Activated CD4-positive, alpha-beta memory T cell treated with anti-CD3 and anti-CD28 coated beads for 36 hours (primary cell): Measurements from ENCODE around the gene RFPL1. TPM values are rescaled to one million over a fixed set of nuclear protein-coding genes. Genes with fewer than 3 reads are reported as not detected.

Experiments
- CTCF ChIA-PET: fragments of 350-600 bp; sonication (Branson Sonifier 250); formaldehyde crosslinking; loops from one replicate; lab custom pipeline; 2021; ENCODE audit warnings: antibody characterized with exemption, inconsistent platforms; lab: Charles Lee
- POLR2A ChIA-PET: fragments of 350-600 bp; sonication (Branson Sonifier 250); formaldehyde crosslinking; loops from one replicate; lab custom pipeline; 2021; ENCODE audit warnings: antibody characterized with exemption; lab: Charles Lee
- DNase-seq: peaks from one replicate; pipeline ENCODE4 v3.0.0-alpha.2; 2020
- H3K27ac Mint-ChIP-seq: one replicate; pipeline ENCODE4 v1.8.0; 2021; ENCODE audit warnings: mixed read lengths
- H3K27me3 Mint-ChIP-seq: one replicate; pipeline ENCODE4 v1.8.0; 2021; ENCODE audit warnings: mixed read lengths
- H3K36me3 Mint-ChIP-seq: one replicate; pipeline ENCODE4 v1.8.0; 2021; ENCODE audit warnings: mixed read lengths
- H3K4me1 Mint-ChIP-seq: one replicate; pipeline ENCODE4 v1.8.0; 2021; ENCODE audit warnings: low read depth, mixed read lengths
- H3K4me3 Mint-ChIP-seq: one replicate; pipeline ENCODE4 v1.8.0; 2021; ENCODE audit warnings: mild to moderate bottlenecking, mixed read lengths
- H3K9me3 Mint-ChIP-seq: one replicate; pipeline ENCODE4 v1.8.0; 2021; ENCODE audit warnings: mixed read lengths
- intact Hi-C: fragments of 100-400 bp; cut with micrococcal nuclease; formaldehyde crosslinking; loops from one replicate; pipeline ENCODE4 v1.15.1; 2023
- total RNA-seq, 2 experiments: library from RNA; stranded (reverse); gene quantifications; one replicate each; pipeline ENCODE4 v1.2.3, GENCODE V29; 2021

The RFPL1 gene
- total RNA-seq, 2 experiments from 2014 or later: not detected

DNA sequence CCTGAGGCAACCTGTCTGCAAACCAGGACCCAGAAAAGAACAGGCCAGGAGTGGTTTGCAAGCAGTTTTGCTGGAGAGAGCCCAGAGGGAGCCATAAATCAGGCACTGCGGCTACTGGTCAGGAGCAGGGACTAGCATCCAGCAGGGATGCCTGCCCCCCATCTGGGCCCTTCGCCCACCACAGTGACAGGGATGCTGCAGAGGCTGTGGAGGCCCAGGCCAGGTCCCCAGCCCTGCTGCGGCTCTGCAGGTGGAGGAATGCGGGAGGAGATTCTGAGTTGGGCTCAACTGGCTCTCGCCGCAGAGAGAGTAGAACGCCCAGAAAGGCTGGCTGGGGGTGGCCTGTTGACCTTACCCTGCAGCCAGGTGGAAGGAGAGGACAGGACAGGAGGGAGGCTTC is 25.2 kb downstream of the RFPL1 start:
- CTCF ChIA-PET: no interaction called here
- Mint-ChIP-seq H3K27ac (no peak overlapping the region), H3K9me3 (no peaks in the 10 kb centered on the region), H3K27me3 (no peaks in the 10 kb centered on the region), H3K4me1 (no peaks in the 10 kb centered on the region), H3K36me3 (no peaks in the 10 kb centered on the region), H3K4me3 (no peak overlapping the region)
- intact Hi-C loops: no loop called here
- POLR2A ChIA-PET: no interaction called here
- no peak for DNase-seq

DNA sequence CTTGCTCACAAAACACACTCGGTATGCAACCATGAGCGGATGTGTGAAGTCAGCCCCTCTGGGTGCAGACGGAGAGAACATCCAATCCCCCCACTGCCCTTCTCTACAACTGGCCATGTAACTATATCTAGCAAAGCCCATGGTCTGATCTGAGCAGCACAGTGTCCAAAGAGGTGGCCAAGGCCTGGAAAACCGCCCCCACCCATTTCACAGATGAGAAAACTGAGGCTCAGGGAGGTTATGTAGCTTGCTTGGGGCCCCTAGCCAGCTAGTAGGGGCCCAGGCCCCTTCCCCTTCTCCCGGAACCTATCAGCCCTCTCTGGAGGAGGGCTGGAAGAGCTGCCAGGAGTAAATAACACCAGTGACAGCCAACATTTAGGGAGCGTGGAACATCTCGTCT is 26.2 kb downstream of the RFPL1 start:
- Mint-ChIP-seq H3K27ac (no peak overlapping the region), H3K9me3 (no peaks in the 10 kb centered on the region), H3K27me3 (no peaks in the 10 kb centered on the region), H3K4me3 (no peak overlapping the region), H3K4me1 (no peaks in the 10 kb centered on the region), H3K36me3 (no peaks in the 10 kb centered on the region)
- intact Hi-C loops: no loop called here
- CTCF ChIA-PET: no interaction called here
- no peak for DNase-seq
- POLR2A ChIA-PET: no interaction called here

DNA sequence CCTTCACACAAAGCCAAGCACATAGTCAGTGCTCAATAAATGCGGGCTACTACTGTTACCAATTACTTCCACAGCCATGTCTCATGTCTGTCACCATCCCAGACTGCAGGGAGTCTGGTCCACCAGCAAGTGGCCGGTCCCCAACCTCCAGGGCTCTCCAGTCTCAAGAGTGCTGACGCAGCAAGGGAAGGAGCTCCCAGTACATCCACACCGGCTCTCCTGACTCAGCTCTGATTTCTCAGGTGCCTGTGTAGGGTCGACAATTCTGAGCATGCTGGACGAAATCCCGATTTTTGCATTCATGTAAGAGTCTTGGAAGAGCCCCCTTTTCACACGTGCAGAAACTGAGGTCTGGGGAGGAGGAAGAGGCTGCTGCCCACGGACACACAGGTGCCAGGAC is 31.4 kb downstream of the RFPL1 start:
- Mint-ChIP-seq H3K4me1 (peaks cover 5% of the 10 kb centered on the region), H3K4me3 (no peak overlapping the region), H3K36me3 (no peaks in the 10 kb centered on the region), H3K27ac (no peak overlapping the region), H3K27me3 (no peaks in the 10 kb centered on the region), H3K9me3 (no peaks in the 10 kb centered on the region)
- CTCF ChIA-PET: no interaction called here
- POLR2A ChIA-PET: no interaction called here
- intact Hi-C loops: no loop called here
- no peak for DNase-seq

DNA sequence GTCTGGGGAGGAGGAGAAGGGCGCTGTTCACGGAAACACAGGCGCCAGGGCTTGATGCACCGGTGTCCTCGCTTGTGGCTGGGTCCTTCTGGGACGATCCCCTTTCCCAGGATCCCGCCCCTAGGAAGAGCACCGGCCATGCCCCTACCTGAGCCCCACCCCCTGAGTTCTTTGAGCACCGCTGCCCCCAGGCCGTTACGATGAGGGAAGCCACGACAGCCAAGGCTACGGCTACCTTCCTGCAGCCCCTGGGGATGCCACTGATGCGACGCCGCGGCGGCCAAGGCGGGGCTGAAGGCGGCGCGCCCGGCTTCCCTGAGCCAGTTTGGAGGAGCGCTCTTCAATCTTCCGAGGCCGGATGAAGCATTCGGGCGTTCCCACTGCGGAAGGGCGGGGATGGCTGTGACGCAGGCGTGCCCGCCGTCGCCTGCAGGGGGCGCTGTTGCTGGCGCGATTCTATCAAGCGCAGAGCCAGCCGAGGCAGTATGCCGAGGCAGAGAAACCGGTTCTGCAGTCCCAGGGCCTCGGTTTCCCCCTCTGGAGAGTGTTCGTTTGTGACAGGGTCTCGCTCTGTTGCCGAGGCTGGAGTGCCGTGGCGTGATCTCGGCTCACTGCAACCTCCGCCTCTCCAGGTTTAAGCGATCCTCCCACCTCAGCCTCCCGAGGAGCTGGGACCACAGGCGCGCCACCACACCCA is 31.9 kb downstream of the RFPL1 start:
- DNase-seq: peak; percentile 85
- Mint-ChIP-seq H3K27me3 (peaks cover under 1% of the 10 kb centered on the region), H3K36me3 (no peaks in the 10 kb centered on the region), H3K27ac (no peak overlapping the region), H3K9me3 (no peaks in the 10 kb centered on the region), H3K4me3 (peak overlapping the region; percentile 61), H3K4me1 (peaks cover 5% of the 10 kb centered on the region)
- POLR2A ChIA-PET: no interaction called here
- intact Hi-C loops: no loop called here
- CTCF ChIA-PET: interaction anchor here (1.2 to 1.4 kb wide), 4 partner anchors 12 to 41 kb away, joined by 3 to 6 read pairs (median 4); no protein-coding TSS in a partner anchor

DNA sequence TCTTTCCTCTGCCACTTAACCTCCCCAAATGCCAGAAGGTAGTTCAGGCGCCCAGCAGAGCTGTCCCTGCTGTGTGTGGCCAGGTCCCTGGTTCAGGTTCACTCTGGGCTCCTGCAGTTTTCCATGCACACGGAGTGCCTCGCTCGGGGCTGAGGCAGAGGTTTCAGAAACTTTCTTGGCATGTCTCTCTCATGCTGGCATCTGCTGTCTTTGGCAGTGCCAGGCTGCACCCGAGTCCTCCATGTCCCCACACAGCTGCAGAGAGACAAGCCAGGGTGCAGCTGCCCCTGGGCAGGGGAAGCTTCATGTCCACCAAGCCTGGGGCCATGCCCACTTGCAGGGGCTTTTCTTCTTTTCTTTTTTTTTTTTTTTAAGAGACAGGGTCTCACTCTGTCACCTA is 34.6 kb downstream of the RFPL1 start:
- DNase-seq: no peak

DNA sequence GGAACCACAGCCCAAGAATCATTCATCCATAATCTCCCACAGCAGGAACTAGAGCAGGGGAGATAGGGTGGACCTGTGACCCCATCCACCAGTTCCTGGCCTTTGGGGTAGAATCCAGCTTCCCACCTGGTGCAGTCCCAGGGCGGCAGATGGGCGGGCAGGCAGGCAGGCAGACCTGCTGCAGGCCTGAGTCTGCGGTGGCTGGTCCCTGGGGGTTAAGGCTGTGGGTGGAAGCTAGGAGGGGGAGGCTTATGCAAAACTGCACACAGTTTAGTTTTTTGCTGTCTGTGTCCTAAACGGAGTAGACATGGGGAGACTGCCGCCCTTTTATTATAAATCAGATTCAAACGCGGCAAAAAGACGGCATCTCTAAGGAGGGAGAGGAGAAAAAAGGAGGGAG is 37.2 kb downstream of the RFPL1 start:
- intact Hi-C loops: no loop called here
- no peak overlapping the region for H3K4me3 Mint-ChIP-seq
- H3K4me1 Mint-ChIP-seq: peaks cover 7% of the 10 kb centered on the region
- H3K36me3 Mint-ChIP-seq: no peaks in the 10 kb centered on the region
- ChIA-PET CTCF (no interaction called here), POLR2A (no interaction called here)
- H3K9me3 Mint-ChIP-seq: no peaks in the 10 kb centered on the region
- H3K27ac Mint-ChIP-seq: no peak overlapping the region
- DNase-seq: no peak
- peaks cover 29% of the 10 kb centered on the region for H3K27me3 Mint-ChIP-seq

More for the DNA sequence above, 34.6 kb downstream of the RFPL1 start:
- H3K36me3 Mint-ChIP-seq: no peaks in the 10 kb centered on the region
- H3K27me3 Mint-ChIP-seq: peaks cover 11% of the 10 kb centered on the region
- ChIA-PET CTCF (interaction anchor here (0.8 kb wide), 1 partner anchor 105 kb away, joined by 3 read pairs; no protein-coding TSS in a partner anchor), POLR2A (no interaction called here)
- H3K9me3 Mint-ChIP-seq: no peaks in the 10 kb centered on the region
- no peak overlapping the region for H3K4me3 Mint-ChIP-seq
- H3K27ac Mint-ChIP-seq: no peak overlapping the region
- intact Hi-C loops: no loop called here
- H3K4me1 Mint-ChIP-seq: peaks cover 5% of the 10 kb centered on the region

DNA sequence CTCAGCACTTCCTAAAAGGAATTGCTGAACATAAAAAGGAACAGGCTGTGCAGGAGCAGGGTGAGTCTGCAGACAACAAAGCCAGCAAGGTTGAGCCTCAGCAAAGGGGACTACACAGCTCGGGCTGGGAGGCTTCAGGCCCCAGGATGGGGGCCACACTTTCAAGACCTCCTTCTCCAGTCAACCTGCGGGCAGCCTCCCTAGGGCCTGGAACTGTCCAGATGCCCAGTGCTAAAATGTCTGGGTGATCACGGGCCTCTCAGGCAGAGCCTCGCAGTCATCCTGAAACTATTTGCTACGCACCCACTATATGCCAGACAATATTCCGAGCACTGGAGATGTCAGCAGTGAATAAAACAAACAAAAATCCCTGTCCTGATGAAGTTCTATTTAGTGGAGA is 37.7 kb downstream of the RFPL1 start:
- POLR2A ChIA-PET: no interaction called here
- Mint-ChIP-seq H3K27ac (no peak overlapping the region), H3K27me3 (peaks cover 30% of the 10 kb centered on the region), H3K36me3 (no peaks in the 10 kb centered on the region), H3K4me3 (no peak overlapping the region), H3K4me1 (peaks cover 7% of the 10 kb centered on the region), H3K9me3 (no peaks in the 10 kb centered on the region)
- CTCF ChIA-PET: no interaction called here
- intact Hi-C loops: no loop called here
- DNase-seq: no peak

DNA sequence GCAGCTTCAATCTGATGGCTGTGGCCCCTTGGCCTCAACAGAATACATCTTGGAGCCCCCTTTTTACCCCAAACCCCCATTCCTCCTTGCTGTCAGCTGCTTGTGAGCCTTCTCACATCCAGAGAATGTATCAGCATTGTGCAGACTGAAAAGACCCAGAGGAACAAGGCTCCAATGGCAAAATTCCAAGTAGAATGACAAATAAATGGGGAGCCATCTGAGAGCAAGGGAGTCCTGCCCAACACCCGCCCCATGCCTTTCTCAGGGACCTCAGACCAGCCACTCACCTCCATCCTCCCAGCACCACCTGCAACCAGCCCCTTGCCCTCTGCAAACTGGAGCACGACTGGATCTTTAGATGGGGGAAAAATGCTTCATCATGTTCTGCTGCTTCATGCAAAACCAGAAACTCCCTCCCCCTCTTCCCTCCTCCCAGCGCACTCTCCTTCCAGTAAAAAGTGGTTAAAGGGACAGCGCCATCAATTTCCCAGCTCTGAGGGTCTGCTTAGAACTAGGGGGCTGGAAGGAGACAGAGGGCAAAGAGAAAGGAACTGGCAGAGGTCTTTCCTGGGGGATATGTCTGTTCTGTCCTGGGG is 39.4 kb downstream of the RFPL1 start:
- intact Hi-C loops: no loop called here
- no peaks in the 10 kb centered on the region for H3K36me3 Mint-ChIP-seq
- H3K4me3 Mint-ChIP-seq: no peak overlapping the region
- ChIA-PET CTCF (no interaction called here), POLR2A (no interaction called here)
- H3K4me1 Mint-ChIP-seq: peaks cover 13% of the 10 kb centered on the region
- H3K27ac Mint-ChIP-seq: no peak overlapping the region
- no peak for DNase-seq
- H3K9me3 Mint-ChIP-seq: no peaks in the 10 kb centered on the region
- peaks cover 42% of the 10 kb centered on the region for H3K27me3 Mint-ChIP-seq

DNA sequence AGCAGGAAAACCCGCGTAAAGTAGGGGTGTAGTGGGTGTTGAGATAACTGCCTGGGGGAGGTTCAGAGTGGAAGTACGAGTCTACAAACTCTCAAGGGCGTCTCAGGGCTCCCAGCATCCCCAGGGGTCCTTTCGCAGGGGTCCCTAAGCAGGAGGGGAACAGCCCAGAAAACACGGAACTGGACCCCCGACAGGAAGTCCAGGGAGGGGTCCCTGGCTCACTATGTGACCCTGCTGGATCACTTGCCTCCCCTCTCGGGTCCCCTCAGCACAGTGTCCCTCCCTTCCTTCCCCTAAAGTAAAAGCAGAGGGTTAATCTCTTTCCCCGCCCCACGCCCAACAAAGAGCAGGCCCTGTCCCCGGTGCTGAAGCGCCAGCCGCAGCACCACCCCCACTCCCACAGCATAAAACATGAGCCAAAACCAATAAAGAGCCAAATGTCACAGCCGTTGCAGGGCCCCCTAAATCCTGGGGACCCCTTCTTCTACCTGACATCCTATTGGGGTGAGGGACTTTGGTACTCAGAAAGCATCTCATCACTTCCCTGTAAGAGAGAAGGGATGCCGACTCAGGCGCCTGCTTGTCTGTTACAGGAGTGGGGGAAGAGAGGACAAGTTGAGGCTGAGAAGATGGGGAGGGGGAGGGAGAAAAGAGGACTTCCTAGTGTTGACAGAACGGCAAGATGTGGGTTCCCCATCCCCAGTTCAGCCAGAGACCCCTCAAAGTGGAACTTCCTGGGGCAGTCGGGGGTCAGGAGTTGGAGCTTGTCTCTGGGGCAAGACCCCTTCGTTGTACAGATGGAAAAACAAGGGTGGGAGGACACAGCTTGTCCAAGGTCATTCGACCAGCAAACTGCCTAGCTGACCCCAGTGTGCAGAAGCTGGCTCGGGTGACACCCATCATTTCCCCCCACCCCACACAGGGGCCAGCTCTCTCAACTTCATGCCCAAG is 40.2 kb downstream of the RFPL1 start:
- ChIA-PET POLR2A (no interaction called here), CTCF (no interaction called here)
- Mint-ChIP-seq H3K27me3 (peaks cover 42% of the 10 kb centered on the region), H3K27ac (no peak overlapping the region), H3K36me3 (no peaks in the 10 kb centered on the region), H3K4me1 (peaks cover 13% of the 10 kb centered on the region), H3K9me3 (no peaks in the 10 kb centered on the region), H3K4me3 (no peak overlapping the region)
- intact Hi-C loops: no loop called here
- DNase-seq: peak; percentile 41

DNA sequence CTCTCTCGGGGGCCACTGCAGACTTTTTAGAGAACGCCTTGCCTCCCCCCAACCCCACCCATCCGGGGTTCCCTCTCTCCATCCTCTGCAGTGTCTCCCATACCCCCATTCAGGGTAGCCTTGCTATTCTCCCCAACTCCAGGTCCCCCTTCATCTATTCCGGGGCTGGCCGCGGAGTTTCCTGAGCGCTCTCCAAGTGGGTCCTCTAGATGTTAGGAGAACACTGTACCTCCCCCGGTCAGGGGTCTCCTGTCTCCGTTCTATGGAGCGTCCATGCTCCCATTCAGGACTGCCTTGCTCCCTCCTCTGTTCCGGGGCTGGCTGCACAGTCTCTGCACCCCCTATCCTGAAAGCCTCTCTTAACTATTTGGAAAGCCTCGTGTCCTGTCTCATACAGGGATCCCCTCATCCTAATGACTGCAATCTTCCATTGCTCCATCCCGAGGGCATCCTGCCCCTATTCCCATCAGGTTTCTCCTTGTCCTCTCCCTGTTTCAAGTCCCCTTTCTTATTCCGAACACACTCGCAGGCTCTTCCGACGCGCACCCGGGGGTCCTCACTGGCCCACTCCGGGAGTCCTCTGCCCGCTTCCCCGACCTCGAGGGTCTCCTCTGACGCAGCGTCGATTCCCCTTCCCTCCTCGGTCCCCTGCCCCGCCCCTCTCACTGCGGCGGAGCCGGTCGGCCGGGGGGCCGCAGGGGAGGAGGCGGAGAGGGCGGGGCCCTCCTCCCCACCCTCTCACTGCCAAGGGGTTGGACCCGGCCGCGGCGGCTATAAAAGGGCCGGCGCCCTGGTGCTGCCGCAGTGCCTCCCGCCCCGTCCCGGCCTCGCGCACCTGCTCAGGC is 41.3 kb downstream of the RFPL1 start, which contains the start of gene NEFH:
NEFH (plus strand) TSS at position 802 of the 845 bp plus-strand sequence. CDS start 45 bp downstream, outside the sequence.
- intact Hi-C loops: no loop called here
- POLR2A ChIA-PET: no interaction called here
- CTCF ChIA-PET: interaction anchor here (0.6 to 1.2 kb wide), 2 partner anchors 11 to 197 kb away, joined by 3 to 5 read pairs; no protein-coding TSS in a partner anchor
- Mint-ChIP-seq H3K4me3 (peak within 1 kb of the TSS; percentile 56), H3K36me3 (no peaks in the 10 kb centered on the region), H3K27me3 (peaks cover 42% of the 10 kb centered on the region), H3K27ac (no peak within 1 kb of the TSS), H3K9me3 (no peaks in the 10 kb centered on the region), H3K4me1 (peaks cover 13% of the 10 kb centered on the region)
- no peak for DNase-seq

DNA sequence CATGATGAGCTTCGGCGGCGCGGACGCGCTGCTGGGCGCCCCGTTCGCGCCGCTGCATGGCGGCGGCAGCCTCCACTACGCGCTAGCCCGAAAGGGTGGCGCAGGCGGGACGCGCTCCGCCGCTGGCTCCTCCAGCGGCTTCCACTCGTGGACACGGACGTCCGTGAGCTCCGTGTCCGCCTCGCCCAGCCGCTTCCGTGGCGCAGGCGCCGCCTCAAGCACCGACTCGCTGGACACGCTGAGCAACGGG is 41.8 kb downstream of the RFPL1 start:
- Mint-ChIP-seq H3K9me3 (no peaks in the 10 kb centered on the region), H3K27me3 (peaks cover 42% of the 10 kb centered on the region), H3K4me3 (no peak overlapping the region), H3K27ac (no peak overlapping the region), H3K4me1 (peaks cover 13% of the 10 kb centered on the region), H3K36me3 (no peaks in the 10 kb centered on the region)
- intact Hi-C loops: no loop called here
- ChIA-PET POLR2A (interaction anchor here (1.2 kb wide), 1 partner anchor 91 kb away, joined by 3 read pairs; the partner anchor contains the start of gene AP1B1), CTCF (interaction anchor here (0.6 to 1.2 kb wide), 3 partner anchors 12 to 198 kb away, joined by 3 to 5 read pairs (median 3); no protein-coding TSS in a partner anchor)
- DNase-seq: no peak
